ENCODE results near the gene RFK. TPM values are rescaled to one million over a fixed set of nuclear protein-coding genes. Genes with fewer than 3 reads are reported as not detected.
A peak's percentile ranks its signal among the peaks of the same experiment; 100 is the strongest.

The RFK gene
- total RNA-seq, 1 experiment from 2014 or later, result 12.0 TPM

- Histone ChIP-seq H3K79me1 (ENCODE audit: insufficient read depth, low read depth, low read length, poor library complexity, severe bottlenecking) (no peaks in the 10 kb centered on the region), H2BK15ac (ENCODE audit: low read depth, low read length) (no peak overlapping the region), H3T11ph (ENCODE audit: low read length) (no peak overlapping the region), H2AFZ (ENCODE audit: low read length) (no peak overlapping the region), H2BK12ac (ENCODE audit: insufficient read length, low read depth, low read length) (no peak overlapping the region), H3K14ac (ENCODE audit: insufficient read depth, low read length) (no peak overlapping the region), H4K20me1 (ENCODE audit: control insufficient read depth, insufficient read depth, insufficient read length) (no peaks in the 10 kb centered on the region), H3K56ac (ENCODE audit: insufficient read length, low read depth, low read length) (no peak overlapping the region), H2BK120ac (ENCODE audit: low read depth, low read length, poor library complexity, severe bottlenecking) (no peak overlapping the region), H3K23ac (ENCODE audit: insufficient read length, low read depth, low read length) (no peak overlapping the region), H4K8ac (replicated peaks; ENCODE audit: insufficient read length, low read depth, low read length) (no peak overlapping the region), H3K4ac (ENCODE audit: low read depth, low read length) (no peak overlapping the region), H3K27ac (ENCODE audit: insufficient read length, low read depth, low read length) (no peak overlapping the region), H3K4me2 (ENCODE audit: insufficient read depth, insufficient read length, low read length) (no peak overlapping the region), H3K23me2 (ENCODE audit: insufficient read length, low read depth, low read length, poor library complexity, severe bottlenecking) (no peaks in the 10 kb centered on the region), H3K27me3 (ENCODE audit: insufficient read depth, low read length) (no peaks in the 10 kb centered on the region), H2AK5ac (ENCODE audit: insufficient read length, low read length) (no peak overlapping the region), H4K5ac (ENCODE audit: insufficient read length, low read depth, low read length) (no peak overlapping the region), H2BK5ac (ENCODE audit: insufficient read length, low read length) (no peak overlapping the region), H3K18ac (ENCODE audit: insufficient read length, low read depth, low read length) (no peak overlapping the region), H3K9ac (ENCODE audit: extremely low read depth, insufficient read length, low read length) (no peak overlapping the region), H4K91ac (ENCODE audit: insufficient read length, low read depth, low read length) (no peak overlapping the region), H2BK20ac (ENCODE audit: low read depth, low read length, poor library complexity, severe bottlenecking) (no peak overlapping the region), H3K79me2 (ENCODE audit: insufficient read depth, low read length) (no peaks in the 10 kb centered on the region), H3K9me3 (ENCODE audit: control insufficient read depth, low read depth, low read length) (no peaks in the 10 kb centered on the region), H3K4me1 (ENCODE audit: insufficient read depth, low read length) (peaks cover 4% of the 10 kb centered on the region; the same call in 1 of the 2 replicates)
- no CpG with 5 or more reads among the region's 5 CpGs for WGBS (ENCODE audit: extremely low coverage, insufficient read length, low lambda C conversion rate)
- no peak for TF ChIP-seq CTCF (conservative IDR thresholded peaks at IDR 0.05)
- peak; percentile 34 for DNase-seq
- Mint-ChIP-seq H3K9me3 (no peaks in the 10 kb centered on the region; a peak in 1 of 5 replicates), H3K36me3 (ENCODE audit: insufficient read depth in 1 of 3, low read depth in 3 of 3) (no peaks in the 10 kb centered on the region), H3K4me3 (no peak overlapping the region), H3K4me1 (peaks cover 16 to 17% of the 10 kb centered on the region in 2 experiments), H3K27me3 (ENCODE audit: low read depth) (no peaks in the 10 kb centered on the region), H3K27ac (no peak overlapping the region)
These were observed 39.2 kb upstream of the RFK start for GRCh38 chr9:76433406-76433805.
